Stomach (tissue), 19 donors: Measurements from ENCODE around the gene TMEM181. TPM values are rescaled to one million over a fixed set of nuclear protein-coding genes. Genes with fewer than 3 reads are reported as not detected.

ENCODE experiments used
- DNase-seq, 2 donors: peaks; one replicate each; pipeline versions ENCODE4 v3.0.0 to v3.0.0-alpha.2; 2013 to 2019
- H3K27ac ChIP-seq, 5 donors: fragments of 200-600 bp in 4 of 5; sonication (generic) in 4 of 5; one replicate each; pipeline ENCODE4 v1.5.1; 2013 to 2019; ENCODE audit warnings: mild to moderate bottlenecking in 1 of 5, moderate library complexity in 1 of 5
- H3K27me3 ChIP-seq, 3 donors: fragments of 200-600 bp; sonication (generic); one replicate each; pipeline ENCODE4 v1.5.1; 2017 to 2019; ENCODE audit warnings: mixed run types in 1 of 3
- H3K36me3 ChIP-seq, 4 donors: fragments of 200-600 bp; sonication (generic); 1 replicate in 3 of 4; 2 replicates in 1 of 4; pipeline ENCODE4 v1.5.1; 2016 to 2019
- H3K4me1 ChIP-seq, 4 donors: fragments of 200-600 bp; sonication (generic); one replicate each; pipeline ENCODE4 v1.5.1; 2016 to 2019
- H3K4me3 ChIP-seq, 4 donors: fragments of 200-600 bp; sonication (generic) in 3 of 4; one replicate each; pipeline ENCODE4 v1.5.1; 2016 to 2019; ENCODE audit warnings: mild to moderate bottlenecking in 1 of 4
- H3K9me3 ChIP-seq, 4 donors: fragments of 200-600 bp; sonication (generic); one replicate each; pipeline ENCODE4 v1.5.1; 2016 to 2019
- CTCF ChIP-seq, 7 experiments: fragments of 450-650 bp in 4 of 7; fragments of 200-600 bp in 3 of 7; sonication (generic) in 3 of 7; IDR thresholded peaks; one replicate each; pipeline ENCODE4 v1.5.1; 2016 to 2019; ENCODE audit warnings: antibody characterized with exemption in 7 of 7, control low read depth in 2 of 7, mild to moderate bottlenecking in 1 of 7
- EP300 ChIP-seq: sonication (generic); formaldehyde crosslinking; IDR thresholded peaks from one replicate; pipeline ENCODE4 v1.6.1; 2017; ENCODE audit warnings: antibody characterized with exemption
- POLR2A ChIP-seq, 4 donors: fragments of 450-650 bp; IDR thresholded peaks; one replicate each; pipeline ENCODE4 v1.6.1; 2016; ENCODE audit warnings: antibody characterized with exemption in 4 of 4, control low read depth in 2 of 4, mild to moderate bottlenecking in 1 of 4, moderate library complexity in 1 of 4
- POLR2AphosphoS5 ChIP-seq, 3 donors: sonication (generic); formaldehyde crosslinking; IDR thresholded peaks; one replicate each; pipeline ENCODE4 v1.6.1; 2016; ENCODE audit warnings: antibody characterized with exemption in 3 of 3
- WGBS, 5 donors: extraction: QIAGEN DNeasy Blood & Tissue Kit in 3 of 5; methylation state at CpG; one replicate each; pipeline versions ENCODE4 v1.1.5 to v1.1.7; 2013 to 2018; 5-methylcytosine and 5-hydroxymethylcytosine counted together
- intact Hi-C: fragments of 100-400 bp; cut with DNase I; formaldehyde crosslinking; loops from one replicate; pipeline ENCODE4 v1.15.1; 2023; ENCODE audit warnings: low total_unique reads
- long read RNA-seq, 10 donors: transcript quantifications; one replicate each; lab custom pipeline, GENCODE V29; 2026
- polyA plus RNA-seq, 3 donors: library from polyadenylated mRNA; stranded (reverse); fragments of 200-250 nt; gene quantifications; one replicate each; pipeline ENCODE4 v1.2.3, GENCODE V29; 2013
- total RNA-seq, 5 donors: library from RNA; depleted of rRNA; stranded (reverse); fragments of >200 nt; gene quantifications; one replicate each; pipeline versions ENCODE4 v1.1.0 to v1.2.3, GENCODE V29; 2014 to 2016
- donor health status: healthy with polysubstance abuse.
- donor health status: Bipolar disorder and iron deficiency.
- donor health status: healthy.

Gene TMEM181
- total RNA-seq (10 to 100 TPM in 3 of 5 donors, 1 to 10 TPM in 2; 2.9 to 62.2 (median 25.4) TPM), polyA plus RNA-seq (10 to 100 TPM in 2 of 3 donors, 1 to 10 TPM in 1; 7.8 to 16.7 (median 13.3) TPM)
- long read RNA-seq, donor 1: 0 reads
- long read RNA-seq, donor 2: 0 reads
- long read RNA-seq, donor 3: 0 reads
- long read RNA-seq, donor 4: 0 reads
- long read RNA-seq, donor 5, full-length matches to known transcripts: 1 of 1 reads
- long read RNA-seq, donor 5, partial matches to known transcripts: 0 of 1 reads
- long read RNA-seq, donor 5, other reads (novel, unspliced or antisense): 0 of 1 reads
- long read RNA-seq, donor 6, partial matches to known transcripts: 6 of 15 reads
- long read RNA-seq, donor 6, other reads (novel, unspliced or antisense): 9 of 15 reads
- long read RNA-seq, donor 7, full-length matches to known transcripts: 1 of 1 reads
- long read RNA-seq, donor 7, partial matches to known transcripts: 0 of 1 reads
- long read RNA-seq, donor 7, other reads (novel, unspliced or antisense): 0 of 1 reads
- long read RNA-seq, donor 8, partial matches to known transcripts: 6 of 13 reads
- long read RNA-seq, donor 8, other reads (novel, unspliced or antisense): 7 of 13 reads
- long read RNA-seq, donor 9: 0 reads
- long read RNA-seq, donor 10: 0 reads

GRCh38 chr6:158559895-158560835 lies at the start of gene TMEM181:
TSS of gene TMEM181 (plus strand) at chr6:158560091. CDS start at chr6:158560225, 134 bp downstream.
- intact Hi-C loops: no loop called here
- Histone ChIP-seq H3K4me1 (peaks cover 16 to 57% (median 45%) of the 10 kb centered on the region in 4 donors), H3K27ac (peak within 1 kb of the TSS; percentile 96 to 99 (median 97)), H3K27me3 (no peaks in the 10 kb centered on the region), H3K4me3 (peak within 1 kb of the TSS; percentile 75 to 98 (median 92)), H3K9me3 (no peaks in the 10 kb centered on the region), H3K36me3 (no peaks in the 10 kb centered on the region)
- no peak for TF ChIP-seq EP300
- no peak for TF ChIP-seq CTCF (IDR thresholded peaks at IDR 0.05)
- TF ChIP-seq POLR2A (IDR thresholded peaks at IDR 0.05): peak in 1 of 4 donors; percentile 15
- TF ChIP-seq POLR2AphosphoS5 (IDR thresholded peaks at IDR 0.05): peak; percentile 67 to 96 (median 91)
- peak; percentile 88 to 97 for DNase-seq
- WGBS, 5 donors: 0 to 2% (median 1%) methylated on average over 34 to 120 of the region's 120 CpGs

- Histone ChIP-seq H3K4me3 (no peak overlapping the region), H3K4me1 (peaks cover 1 to 13% (median 8%) of the 10 kb centered on the region in 4 donors), H3K27me3 (peaks cover 0 to 23% (median 15%) of the 10 kb centered on the region in 3 donors), H3K36me3 (peaks cover 0 to 3% (median 2%) of the 10 kb centered on the region in 4 donors), H3K27ac (no peak overlapping the region), H3K9me3 (no peaks in the 10 kb centered on the region)
- DNase-seq: no peak
- 87 to 91% (median 90%) methylated on average over 4 of the region's 4 CpGs for WGBS, 5 donors
- TF ChIP-seq POLR2AphosphoS5 (IDR thresholded peaks at IDR 0.05) (no peak), CTCF (IDR thresholded peaks at IDR 0.05) (no peak), POLR2A (IDR thresholded peaks at IDR 0.05) (no peak), EP300 (no peak)
- intact Hi-C loops: no loop called here
Observed at GRCh38 chr6:158512809-158513208, 47.1 kb upstream of the TMEM181 start.

DNA sequence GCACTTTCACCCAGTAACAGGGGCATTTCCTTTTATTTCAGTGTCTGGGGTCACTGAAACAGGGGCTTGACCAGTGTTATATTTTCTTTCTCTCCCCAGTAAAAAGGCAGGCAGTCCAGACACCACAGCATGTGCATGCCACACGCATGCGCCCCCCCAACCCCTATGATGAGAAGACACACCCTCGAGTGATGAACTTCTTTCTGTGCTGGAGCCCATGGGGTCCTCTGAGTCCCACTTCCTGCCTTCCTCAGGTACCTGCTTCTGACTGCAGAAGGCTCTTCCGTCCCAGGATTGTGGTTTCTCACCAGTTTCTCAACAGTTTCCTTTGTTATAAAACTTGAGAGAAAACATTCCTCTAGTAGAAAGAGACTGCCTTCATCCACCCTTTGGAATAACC lies 45.7 kb upstream of the TMEM181 start:
- intact Hi-C loops: no loop called here
- peaks cover 0 to 28% (median 15%) of the 10 kb centered on the region in 3 donors for H3K27me3 ChIP-seq
- H3K27ac ChIP-seq: no peak overlapping the region
- no peaks in the 10 kb centered on the region for H3K9me3 ChIP-seq
- H3K36me3 ChIP-seq: peaks cover 0 to 3% (median 1%) of the 10 kb centered on the region in 4 donors
- WGBS, 5 donors: 69 to 84% (median 82%) methylated on average over 4 of the region's 4 CpGs
- DNase-seq: no peak
- H3K4me1 ChIP-seq: peaks cover 6 to 24% (median 14%) of the 10 kb centered on the region in 4 donors
- TF ChIP-seq CTCF (IDR thresholded peaks at IDR 0.05) (no peak), EP300 (no peak), POLR2AphosphoS5 (IDR thresholded peaks at IDR 0.05) (no peak), POLR2A (IDR thresholded peaks at IDR 0.05) (no peak)
- no peak overlapping the region for H3K4me3 ChIP-seq

- H3K27ac ChIP-seq: no peak overlapping the region
- 94 to 96% (median 95%) methylated on average over 8 of the region's 8 CpGs for WGBS, 5 donors
- H3K4me3 ChIP-seq: no peak overlapping the region
- peaks cover 0 to 3% (median 1%) of the 10 kb centered on the region in 4 donors for H3K36me3 ChIP-seq
- peaks cover 0 to 36% (median 15%) of the 10 kb centered on the region in 3 donors for H3K27me3 ChIP-seq
- TF ChIP-seq POLR2A (IDR thresholded peaks at IDR 0.05) (no peak), EP300 (no peak)
- no peak for DNase-seq
- intact Hi-C loops: no loop called here
- peaks cover 6 to 24% (median 14%) of the 10 kb centered on the region in 4 donors for H3K4me1 ChIP-seq
- H3K9me3 ChIP-seq: no peaks in the 10 kb centered on the region
Observed at GRCh38 chr6:158514991-158515390, 44.9 kb upstream of the TMEM181 start.
